Measurements from ENCODE around the gene GRB10.

The GRB10 gene

DNA sequence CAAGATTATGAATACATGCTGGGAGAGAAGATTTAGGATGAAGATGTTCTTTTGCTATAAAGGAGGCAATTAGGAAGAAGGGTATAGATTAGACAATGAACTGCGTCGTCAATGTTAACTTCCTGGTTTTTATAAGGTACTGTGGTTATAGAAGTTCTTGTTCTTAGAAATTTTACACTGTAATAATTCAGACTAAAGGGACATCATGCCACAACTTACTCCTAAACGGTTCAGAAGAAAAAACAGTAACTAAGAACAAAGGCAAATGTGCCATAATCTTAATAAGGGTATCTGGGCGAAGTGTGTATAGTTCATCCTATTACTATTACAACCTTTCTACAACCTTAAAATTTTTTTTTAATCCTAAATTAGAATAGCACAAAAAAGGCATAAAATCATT lies 186.2 kb downstream of the GRB10 start:
- Histone ChIP-seq H3K36me3 (ENCODE audit: control insufficient read depth, low read depth, low read length) (peaks cover 16% of the 10 kb centered on the region), H3K27ac (ENCODE audit: low read length) (no peak overlapping the region), H3K9me3 (ENCODE audit: control insufficient read depth, low read depth, low read length) (no peaks in the 10 kb centered on the region), H3K27me3 (ENCODE audit: control insufficient read depth, insufficient read depth, low read length) (no peaks in the 10 kb centered on the region), H3K4me1 (ENCODE audit: control insufficient read depth, low read depth, low read length) (no peaks in the 10 kb centered on the region), H3K9ac (ENCODE audit: low read length) (no peak overlapping the region), H3K4me3 (ENCODE audit: low read length) (no peak overlapping the region)

DNA sequence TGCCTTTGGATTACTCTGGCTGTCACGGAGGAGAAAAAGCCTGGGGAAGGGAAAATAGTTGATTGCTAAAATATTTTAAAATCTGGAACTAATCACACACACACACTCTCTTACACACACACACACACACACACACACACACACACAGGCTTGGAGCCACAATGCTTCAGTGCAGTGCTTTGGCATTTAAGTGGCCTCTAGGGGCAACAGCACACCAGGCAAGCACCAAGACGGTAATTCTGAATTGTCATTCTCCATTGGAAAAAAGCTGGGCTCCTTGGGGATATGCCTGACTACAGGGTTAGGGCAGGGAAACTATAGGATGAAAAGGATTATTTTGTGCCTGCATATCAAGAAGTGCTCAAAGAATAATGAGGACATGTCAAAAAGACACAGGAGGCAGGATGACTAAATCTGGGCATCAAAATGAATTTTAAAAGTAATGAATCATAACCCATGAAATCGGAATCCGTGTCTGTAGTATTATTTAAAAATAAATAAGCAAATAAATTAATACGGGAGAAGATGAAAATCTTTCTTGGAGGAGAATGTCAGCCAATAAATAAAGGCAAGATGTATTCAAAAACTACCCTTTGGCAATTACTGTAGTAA lies 187.1 kb downstream of the GRB10 start:
- H3K4me3 ChIP-seq (ENCODE audit: low read length) = no peak overlapping the region
- no peaks in the 10 kb centered on the region for H3K4me1 ChIP-seq (ENCODE audit: control insufficient read depth, low read depth, low read length)
- no peaks in the 10 kb centered on the region for H3K9me3 ChIP-seq (ENCODE audit: control insufficient read depth, low read depth, low read length)
- no peaks in the 10 kb centered on the region for H3K27me3 ChIP-seq (ENCODE audit: control insufficient read depth, insufficient read depth, low read length)
- H3K36me3 ChIP-seq (ENCODE audit: control insufficient read depth, low read depth, low read length) = peaks cover 16% of the 10 kb centered on the region
- H3K27ac ChIP-seq (ENCODE audit: low read length) = no peak overlapping the region
- H3K9ac ChIP-seq (ENCODE audit: low read length) = no peak overlapping the region

DNA sequence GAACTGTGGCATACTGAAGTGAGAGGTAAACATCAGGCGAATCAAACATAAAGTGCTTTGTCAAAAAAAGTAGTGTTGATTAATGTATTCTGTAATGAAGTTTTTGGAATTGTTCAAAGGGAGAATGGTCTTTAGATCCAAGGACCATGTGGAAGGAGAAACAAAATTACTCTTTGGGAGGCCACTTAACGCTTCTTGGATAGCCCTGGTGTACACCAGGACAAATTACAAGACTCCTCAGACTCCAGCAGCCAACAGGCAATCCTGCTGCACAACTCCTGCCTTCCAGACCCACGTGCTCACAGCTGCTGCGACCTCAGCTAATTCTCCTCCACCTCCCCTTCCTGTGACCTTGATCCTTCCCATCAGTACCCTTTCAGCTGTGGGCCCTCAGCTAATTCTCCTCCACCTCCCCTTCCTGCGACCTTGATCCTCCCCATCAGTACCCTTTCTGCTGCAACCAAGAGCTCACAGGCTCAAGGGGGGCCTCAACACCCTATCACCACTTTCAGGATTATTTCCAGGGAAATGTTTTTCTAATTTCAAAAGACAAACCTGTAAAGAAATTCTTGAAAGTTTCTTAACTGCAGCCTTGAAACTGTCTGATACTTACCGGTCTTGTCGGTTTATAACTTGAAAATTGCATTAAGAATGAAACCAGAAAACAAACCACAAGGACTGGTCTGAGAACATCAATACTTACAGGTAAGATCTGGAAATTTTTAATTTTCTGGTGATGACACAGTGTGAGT lies 187.8 kb downstream of the GRB10 start:
- Histone ChIP-seq H3K36me3 (ENCODE audit: control insufficient read depth, low read depth, low read length) (peaks cover 16% of the 10 kb centered on the region), H3K9me3 (ENCODE audit: control insufficient read depth, low read depth, low read length) (no peaks in the 10 kb centered on the region), H3K4me1 (ENCODE audit: control insufficient read depth, low read depth, low read length) (no peaks in the 10 kb centered on the region), H3K9ac (ENCODE audit: low read length) (no peak overlapping the region), H3K27me3 (ENCODE audit: control insufficient read depth, insufficient read depth, low read length) (no peaks in the 10 kb centered on the region), H3K27ac (ENCODE audit: low read length) (no peak overlapping the region), H3K4me3 (ENCODE audit: low read length) (no peak overlapping the region)

DNA sequence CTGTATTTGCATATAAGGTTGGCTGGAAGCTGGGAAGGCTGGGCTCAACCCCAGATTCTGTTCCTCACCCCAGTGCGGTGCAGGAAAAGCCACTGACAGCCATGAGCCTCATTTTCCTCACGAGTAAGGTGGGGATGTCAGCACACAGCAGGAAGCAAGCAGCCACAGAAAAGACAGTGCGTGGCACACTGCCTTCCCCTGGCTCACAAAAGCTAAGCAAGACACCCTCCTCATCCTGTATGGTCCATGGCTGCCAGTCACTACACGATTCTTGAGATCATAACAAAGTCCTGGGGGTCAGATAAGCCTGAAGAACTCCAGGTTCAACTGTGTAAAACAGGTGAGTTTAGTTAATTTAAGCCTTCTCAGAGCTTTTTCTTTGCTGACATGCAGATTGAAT lies 188.6 kb downstream of the GRB10 start:
- H3K9me3 ChIP-seq (ENCODE audit: control insufficient read depth, low read depth, low read length) = no peaks in the 10 kb centered on the region
- H3K4me1 ChIP-seq (ENCODE audit: control insufficient read depth, low read depth, low read length) = no peaks in the 10 kb centered on the region

DNA sequence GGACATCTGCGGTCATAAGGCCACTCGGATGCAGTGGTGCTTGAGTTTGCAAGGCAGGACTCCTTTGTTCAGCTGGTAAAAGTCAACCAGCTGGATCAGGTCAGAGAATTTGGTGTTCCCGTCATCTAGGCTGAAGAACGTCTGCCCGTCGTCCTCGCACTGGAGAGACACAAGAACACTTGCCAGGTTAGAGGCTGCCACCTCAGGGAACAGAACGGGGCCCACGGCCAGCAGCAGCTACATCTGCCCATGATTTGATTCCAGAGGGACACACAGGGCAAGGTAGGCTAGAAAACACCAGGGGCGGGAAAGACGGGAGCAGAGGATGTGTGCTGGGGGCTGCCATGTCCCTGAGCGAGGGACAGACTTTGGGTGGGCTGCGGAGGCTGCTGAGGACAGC lies 189.8 kb downstream of the GRB10 start:
- Histone ChIP-seq H3K27ac (ENCODE audit: low read length) (no peak overlapping the region), H3K27me3 (ENCODE audit: control insufficient read depth, insufficient read depth, low read length) (no peaks in the 10 kb centered on the region), H3K4me3 (ENCODE audit: low read length) (no peak overlapping the region), H3K4me1 (ENCODE audit: control insufficient read depth, low read depth, low read length) (no peaks in the 10 kb centered on the region), H3K36me3 (ENCODE audit: control insufficient read depth, low read depth, low read length) (peaks cover 10% of the 10 kb centered on the region), H3K9ac (ENCODE audit: low read length) (no peak overlapping the region), H3K9me3 (ENCODE audit: control insufficient read depth, low read depth, low read length) (no peaks in the 10 kb centered on the region)

More for the DNA sequence above, 188.6 kb downstream of the GRB10 start:
- Histone ChIP-seq H3K27me3 (ENCODE audit: control insufficient read depth, insufficient read depth, low read length) (no peaks in the 10 kb centered on the region), H3K4me3 (ENCODE audit: low read length) (no peak overlapping the region), H3K36me3 (ENCODE audit: control insufficient read depth, low read depth, low read length) (peaks cover 16% of the 10 kb centered on the region), H3K9ac (ENCODE audit: low read length) (no peak overlapping the region), H3K27ac (ENCODE audit: low read length) (no peak overlapping the region)

DNA sequence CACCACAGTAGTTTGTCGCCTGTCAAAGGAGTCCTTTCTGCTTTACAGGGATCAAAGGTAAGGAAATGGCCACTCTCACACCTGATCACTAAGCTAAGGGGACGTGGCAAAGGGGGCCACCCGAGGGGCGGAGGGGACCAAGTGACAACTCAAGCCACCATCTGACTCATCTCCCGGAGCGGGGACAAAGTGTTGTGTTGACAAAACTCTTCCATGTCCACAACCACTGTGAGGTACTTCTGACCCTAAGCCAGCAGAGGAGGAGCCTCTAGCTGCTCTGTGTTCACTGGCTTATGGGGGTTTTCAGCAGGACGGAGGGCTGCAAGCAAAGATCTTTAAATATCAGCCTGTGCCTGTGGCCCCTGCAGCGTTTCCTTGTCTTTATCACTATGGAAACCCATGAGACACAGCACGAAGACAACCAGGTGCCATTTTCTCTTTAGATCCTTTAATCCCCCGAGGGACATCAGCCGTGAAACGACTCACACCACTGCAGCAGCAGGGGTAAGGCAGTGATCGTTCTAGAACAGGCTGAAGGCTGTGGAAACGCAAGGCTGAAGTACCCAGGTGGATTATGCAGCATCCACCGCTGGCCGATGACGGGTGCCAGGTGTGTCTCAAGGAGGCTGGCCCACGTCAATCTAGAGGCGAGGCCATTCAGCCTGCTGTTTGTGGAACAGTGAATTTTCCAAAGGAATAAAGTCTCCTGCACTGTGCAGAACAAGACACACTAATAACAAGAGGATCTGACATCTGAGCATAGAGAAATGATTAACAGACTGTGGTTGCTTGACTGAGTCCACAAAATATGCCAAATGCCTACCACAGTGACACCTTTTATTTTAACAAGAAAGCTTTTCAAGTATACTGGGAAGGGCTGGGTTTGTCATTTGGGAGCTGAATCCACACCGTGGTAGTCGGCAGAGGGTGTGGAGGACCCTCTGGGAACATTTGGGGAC lies 190.9 kb downstream of the GRB10 start:
- Histone ChIP-seq H3K4me3 (ENCODE audit: low read length) (no peak overlapping the region), H3K27ac (ENCODE audit: low read length) (no peak overlapping the region), H3K36me3 (ENCODE audit: control insufficient read depth, low read depth, low read length) (peaks cover 10% of the 10 kb centered on the region), H3K4me1 (ENCODE audit: control insufficient read depth, low read depth, low read length) (no peaks in the 10 kb centered on the region), H3K9ac (ENCODE audit: low read length) (no peak overlapping the region), H3K9me3 (ENCODE audit: control insufficient read depth, low read depth, low read length) (no peaks in the 10 kb centered on the region), H3K27me3 (ENCODE audit: control insufficient read depth, insufficient read depth, low read length) (no peaks in the 10 kb centered on the region)

DNA sequence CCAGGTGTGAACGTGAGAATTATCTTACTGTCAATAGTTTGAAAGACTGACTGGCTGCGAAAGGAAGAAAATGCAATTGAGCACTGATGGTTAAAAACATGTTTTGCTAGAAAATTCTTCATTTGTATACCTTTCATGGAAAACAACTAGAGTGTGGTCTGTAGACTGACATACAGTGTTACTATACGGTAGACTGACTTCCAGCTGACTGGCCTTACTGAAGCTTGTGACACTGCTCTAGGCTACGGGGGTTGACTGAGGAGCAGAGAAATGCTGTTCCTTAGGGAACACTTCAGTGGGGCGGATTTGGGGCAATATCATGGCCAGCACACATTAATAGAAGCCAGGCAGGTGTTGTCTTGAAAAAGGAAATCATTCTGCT lies 191.6 kb downstream of the GRB10 start:
- H3K4me1 ChIP-seq (ENCODE audit: control insufficient read depth, low read depth, low read length) = no peaks in the 10 kb centered on the region

DNA sequence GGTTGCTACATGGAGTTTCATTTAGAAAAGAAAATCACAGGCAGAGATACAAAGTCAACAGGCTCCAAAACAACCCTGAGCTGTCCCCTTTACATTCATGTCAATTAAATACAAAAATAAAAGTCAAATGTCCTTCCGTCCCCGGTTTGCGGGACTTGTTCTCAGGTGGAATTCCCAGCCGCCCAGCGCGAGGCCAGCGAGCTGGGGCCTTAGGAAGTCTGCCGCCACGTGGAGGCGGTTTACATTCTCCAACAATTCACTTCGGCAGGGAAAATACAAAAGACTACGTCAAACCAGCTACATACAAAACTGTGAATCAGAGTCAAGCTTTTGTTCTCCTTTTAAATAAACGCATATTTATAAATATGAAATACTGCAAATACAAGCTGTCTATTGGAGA lies 192.2 kb downstream of the GRB10 start:
- Histone ChIP-seq H3K9me3 (ENCODE audit: control insufficient read depth, low read depth, low read length) (no peaks in the 10 kb centered on the region), H3K4me1 (ENCODE audit: control insufficient read depth, low read depth, low read length) (no peaks in the 10 kb centered on the region), H3K27ac (ENCODE audit: low read length) (no peak overlapping the region), H3K36me3 (ENCODE audit: control insufficient read depth, low read depth, low read length) (peaks cover 10% of the 10 kb centered on the region), H3K9ac (ENCODE audit: low read length) (no peak overlapping the region), H3K4me3 (ENCODE audit: low read length) (no peak overlapping the region), H3K27me3 (ENCODE audit: control insufficient read depth, insufficient read depth, low read length) (no peaks in the 10 kb centered on the region)

More for the DNA sequence above, 191.6 kb downstream of the GRB10 start:
- Histone ChIP-seq H3K27me3 (ENCODE audit: control insufficient read depth, insufficient read depth, low read length) (no peaks in the 10 kb centered on the region), H3K27ac (ENCODE audit: low read length) (no peak overlapping the region), H3K36me3 (ENCODE audit: control insufficient read depth, low read depth, low read length) (peaks cover 10% of the 10 kb centered on the region), H3K4me3 (ENCODE audit: low read length) (no peak overlapping the region), H3K9me3 (ENCODE audit: control insufficient read depth, low read depth, low read length) (no peaks in the 10 kb centered on the region), H3K9ac (ENCODE audit: low read length) (no peak overlapping the region)

DNA sequence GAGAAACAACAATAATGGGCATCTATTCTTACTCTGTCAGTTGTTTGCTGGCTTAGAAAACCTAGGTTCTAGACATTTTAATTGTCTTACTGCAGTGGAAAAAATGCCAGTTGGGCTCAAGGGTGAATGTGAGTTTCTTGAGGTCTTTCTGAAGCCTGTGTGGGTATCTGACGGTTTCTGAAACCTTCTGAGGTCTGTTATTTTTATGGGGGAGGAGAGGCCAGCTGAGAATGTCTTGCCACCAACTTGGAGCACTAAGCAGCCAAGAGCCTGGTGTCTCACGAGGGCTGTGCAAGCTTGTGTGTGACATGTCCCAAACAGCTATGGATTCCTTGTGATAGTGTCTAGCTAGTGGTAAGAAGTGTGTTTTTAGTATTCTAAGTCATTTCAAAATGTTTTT lies 193.3 kb downstream of the GRB10 start:
- Histone ChIP-seq H3K4me1 (ENCODE audit: control insufficient read depth, low read depth, low read length) (no peaks in the 10 kb centered on the region), H3K9me3 (ENCODE audit: control insufficient read depth, low read depth, low read length) (no peaks in the 10 kb centered on the region), H3K36me3 (ENCODE audit: control insufficient read depth, low read depth, low read length) (peaks cover 10% of the 10 kb centered on the region), H3K27ac (ENCODE audit: low read length) (no peak overlapping the region), H3K9ac (ENCODE audit: low read length) (no peak overlapping the region), H3K27me3 (ENCODE audit: control insufficient read depth, insufficient read depth, low read length) (no peaks in the 10 kb centered on the region), H3K4me3 (ENCODE audit: low read length) (no peak overlapping the region)

DNA sequence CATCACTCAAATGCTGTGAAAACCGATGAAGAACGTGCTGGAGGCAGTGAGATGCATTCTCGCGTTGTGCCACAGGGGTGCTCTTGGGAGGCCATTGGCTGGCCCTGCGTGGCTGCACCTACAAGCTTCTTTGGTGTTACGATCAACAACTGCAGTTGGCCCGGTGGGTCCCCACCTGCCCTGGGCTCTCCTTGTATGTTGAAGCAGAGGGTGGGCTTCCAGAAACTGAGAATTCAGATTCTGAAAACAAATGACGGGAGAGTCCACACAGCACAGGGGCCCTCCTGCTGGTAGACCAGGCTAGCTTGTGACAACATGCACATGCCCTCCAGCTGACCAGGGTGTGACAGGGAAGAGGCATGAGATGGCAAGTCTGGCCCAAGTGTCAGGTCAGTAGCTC lies 193.8 kb downstream of the GRB10 start:
- no peaks in the 10 kb centered on the region for H3K27me3 ChIP-seq (ENCODE audit: control insufficient read depth, insufficient read depth, low read length)
- no peak overlapping the region for H3K27ac ChIP-seq (ENCODE audit: low read length)
- H3K9ac ChIP-seq (ENCODE audit: low read length) = no peak overlapping the region
- no peaks in the 10 kb centered on the region for H3K9me3 ChIP-seq (ENCODE audit: control insufficient read depth, low read depth, low read length)
- H3K36me3 ChIP-seq (ENCODE audit: control insufficient read depth, low read depth, low read length) = peaks cover 10% of the 10 kb centered on the region
- H3K4me1 ChIP-seq (ENCODE audit: control insufficient read depth, low read depth, low read length) = no peaks in the 10 kb centered on the region
- no peak overlapping the region for H3K4me3 ChIP-seq (ENCODE audit: low read length)

DNA sequence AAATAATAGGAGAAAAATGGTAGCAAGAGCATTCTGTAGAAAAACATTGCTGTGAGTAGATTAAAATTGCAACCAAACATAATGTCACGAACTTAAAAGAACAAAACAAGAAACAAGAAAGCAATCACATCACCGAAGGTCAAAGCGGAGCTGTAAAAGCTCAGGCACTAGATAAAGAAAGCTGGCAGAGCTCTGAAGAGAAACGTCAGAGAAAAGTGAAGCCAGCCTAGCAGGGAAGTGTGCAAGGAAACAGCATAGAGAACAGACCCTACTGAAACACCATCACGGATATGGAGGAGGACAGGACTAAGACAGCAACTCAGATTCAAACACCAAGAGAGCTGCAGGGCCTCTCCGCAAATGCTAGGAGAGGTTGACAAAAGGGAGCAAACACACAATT lies 195.0 kb downstream of the GRB10 start:
- Histone ChIP-seq H3K27me3 (ENCODE audit: control insufficient read depth, insufficient read depth, low read length) (no peaks in the 10 kb centered on the region), H3K27ac (ENCODE audit: low read length) (no peak overlapping the region), H3K36me3 (ENCODE audit: control insufficient read depth, low read depth, low read length) (peaks cover 9% of the 10 kb centered on the region), H3K4me1 (ENCODE audit: control insufficient read depth, low read depth, low read length) (no peaks in the 10 kb centered on the region), H3K9me3 (ENCODE audit: control insufficient read depth, low read depth, low read length) (no peaks in the 10 kb centered on the region), H3K9ac (ENCODE audit: low read length) (no peak overlapping the region), H3K4me3 (ENCODE audit: low read length) (no peak overlapping the region)
